DMS79 treated with DMSO at 0.1 percent for 48 hours (cell line): Measurements from ENCODE around the gene ZDHHC24.
A peak's percentile ranks its signal among the peaks of the same experiment; 100 is the strongest.
"Not testable (repeated sequence)": the region's sequence is repeated elsewhere in the genome, so short reads cannot be mapped to it uniquely, and the experiment has no call there.

Experiments used
- DNase-seq: peaks from one replicate; lab custom pipeline; 2025; lab: John Stamatoyannopoulos, UW

ZDHHC24 gene, protein sequence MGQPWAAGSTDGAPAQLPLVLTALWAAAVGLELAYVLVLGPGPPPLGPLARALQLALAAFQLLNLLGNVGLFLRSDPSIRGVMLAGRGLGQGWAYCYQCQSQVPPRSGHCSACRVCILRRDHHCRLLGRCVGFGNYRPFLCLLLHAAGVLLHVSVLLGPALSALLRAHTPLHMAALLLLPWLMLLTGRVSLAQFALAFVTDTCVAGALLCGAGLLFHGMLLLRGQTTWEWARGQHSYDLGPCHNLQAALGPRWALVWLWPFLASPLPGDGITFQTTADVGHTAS

DNA sequence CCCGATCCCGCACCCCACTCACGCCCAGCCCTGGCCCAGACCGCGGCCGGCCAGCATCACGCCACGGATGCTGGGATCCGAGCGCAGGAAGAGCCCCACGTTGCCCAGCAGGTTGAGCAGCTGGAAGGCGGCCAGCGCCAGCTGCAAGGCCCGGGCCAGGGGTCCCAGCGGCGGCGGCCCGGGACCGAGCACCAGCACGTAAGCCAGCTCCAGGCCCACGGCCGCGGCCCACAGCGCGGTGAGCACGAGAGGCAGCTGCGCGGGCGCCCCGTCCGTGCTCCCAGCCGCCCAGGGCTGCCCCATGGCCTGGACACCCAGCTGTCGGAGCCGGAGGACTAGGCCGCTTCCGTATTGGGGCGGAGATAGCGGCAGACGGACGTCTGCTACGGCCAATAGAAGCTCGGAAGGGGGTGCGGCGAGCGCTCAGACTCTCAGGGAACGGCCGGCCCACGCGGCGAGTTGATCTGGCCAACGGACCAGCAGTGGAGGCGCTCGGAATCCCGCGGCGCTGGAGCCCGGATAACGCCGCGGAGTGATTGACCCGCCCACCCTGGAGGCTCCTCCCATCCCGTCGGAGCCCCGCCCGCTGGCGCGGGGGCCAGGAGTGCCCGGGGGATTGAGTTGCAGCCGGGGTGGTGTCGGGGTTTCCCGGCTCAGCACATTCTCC lies at the start of gene ZDHHC24:
Gene ZDHHC24 (minus strand): TSS at position 348 of the 667 bp plus-strand sequence. CDS start 45 bp downstream, at position 303.
- DNase-seq, result peak; percentile 79

DNA sequence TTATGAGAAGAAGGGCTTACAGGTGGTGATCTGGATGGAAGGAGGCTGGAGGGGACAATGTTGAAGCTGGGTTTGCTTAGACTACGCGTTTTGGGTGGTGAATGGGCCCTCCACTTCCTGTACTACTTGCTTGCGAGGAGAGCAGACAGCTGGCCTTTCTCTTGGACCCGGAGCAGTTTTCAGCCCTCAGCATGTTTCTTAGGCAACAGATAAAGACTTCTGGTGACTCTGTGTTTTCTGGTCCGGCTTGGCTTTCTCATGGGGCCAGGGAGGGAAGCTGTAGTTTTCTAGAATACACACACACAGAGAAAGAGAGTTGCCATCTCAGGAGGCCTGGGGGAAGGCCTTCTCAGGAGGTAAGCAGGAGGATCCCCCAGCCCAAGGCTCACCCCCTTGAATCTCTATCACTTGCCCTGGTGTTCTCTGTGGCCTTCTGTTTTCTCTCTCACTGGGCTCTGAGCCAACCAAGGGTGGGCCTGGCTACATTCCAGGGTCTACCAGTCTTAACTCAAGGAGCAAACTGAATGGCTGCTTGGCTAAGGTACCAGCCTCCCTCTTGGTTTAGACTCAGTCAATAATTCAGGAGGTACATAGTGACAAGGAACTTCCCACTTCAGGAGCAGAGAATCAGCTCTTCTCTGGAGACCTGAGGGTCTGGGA lies 49.5 kb upstream of the ZDHHC24 start:
- DNase-seq, result peak; percentile 44

DNA sequence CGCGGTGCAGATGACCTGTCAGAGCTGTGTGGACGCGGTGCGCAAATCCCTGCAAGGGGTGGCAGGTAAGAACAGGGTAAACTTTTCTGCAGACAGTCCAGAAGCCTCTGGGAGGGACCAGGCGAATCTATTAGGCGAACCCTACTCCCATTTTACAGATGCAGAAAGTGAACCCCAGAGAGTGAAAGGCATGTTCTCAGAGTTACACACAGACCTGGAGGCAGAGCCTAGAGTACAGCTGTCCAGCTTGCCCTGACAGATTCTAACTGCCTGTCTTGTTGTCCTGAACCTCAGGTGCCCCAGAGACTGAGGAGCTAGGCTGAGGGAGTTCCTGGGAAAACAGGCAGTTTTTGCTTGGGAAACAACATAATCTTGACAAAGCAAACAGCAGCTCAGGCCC lies 47.8 kb upstream of the ZDHHC24 start:
- no peak for DNase-seq

DNA sequence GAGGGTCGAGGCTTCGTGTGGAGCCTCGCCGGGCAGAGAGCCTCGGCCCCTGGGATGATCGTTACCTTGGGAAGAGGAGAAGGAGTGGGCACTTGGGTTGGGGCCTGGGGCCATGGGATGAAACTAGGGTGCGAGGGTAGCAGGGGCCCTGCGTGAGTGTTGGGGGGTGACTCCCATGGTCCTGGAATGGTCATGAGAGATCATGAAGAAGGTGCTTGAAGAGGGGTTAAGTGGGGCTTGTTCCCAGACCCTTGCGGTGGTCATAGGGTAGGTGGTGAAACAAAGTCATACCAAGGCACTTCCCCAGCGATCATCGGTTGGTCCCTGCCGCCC lies 47.4 kb upstream of the ZDHHC24 start:
- DNase-seq, result no peak

DNA sequence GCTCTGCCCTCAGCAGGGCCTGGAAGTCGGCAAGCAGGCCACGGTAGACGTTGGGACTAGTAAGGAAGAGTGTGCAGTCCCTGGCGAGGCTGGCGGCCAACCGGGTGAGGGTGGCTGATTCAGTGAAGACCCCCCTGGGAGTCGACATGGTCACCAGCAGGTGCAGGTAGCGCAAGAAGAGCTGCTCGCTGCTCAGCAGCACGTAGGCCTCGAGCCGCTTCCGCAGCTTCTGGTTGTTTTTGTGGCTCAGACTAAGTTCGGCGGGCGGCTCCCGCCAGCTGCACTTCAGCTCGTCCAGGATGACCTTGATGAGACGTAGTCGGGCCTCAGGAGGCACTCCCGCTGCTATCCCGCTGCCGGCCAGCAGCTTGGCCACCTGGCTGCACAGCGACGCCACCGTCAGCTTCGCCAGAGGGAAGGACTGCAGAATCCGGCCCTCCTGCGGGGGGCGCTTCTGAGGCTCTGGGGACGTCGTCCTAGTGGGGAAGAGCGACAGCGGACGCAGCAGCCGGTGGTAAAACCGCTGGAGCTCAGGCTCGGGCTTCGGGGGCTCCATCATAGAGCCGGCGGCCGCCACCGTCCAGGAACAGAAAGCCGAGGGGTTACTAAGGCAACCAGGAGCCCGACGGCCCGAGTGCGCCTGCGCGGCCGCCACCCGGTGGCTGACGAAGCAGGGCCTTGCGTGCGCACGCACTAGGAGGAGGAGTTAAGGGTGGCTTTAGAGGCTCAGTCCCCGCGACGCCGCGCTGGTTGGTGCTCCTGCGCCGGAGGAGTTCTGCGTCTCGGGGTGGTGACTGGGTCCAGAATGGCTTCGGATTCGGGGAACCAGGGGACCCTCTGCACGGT lies 46.8 kb upstream of the ZDHHC24 start, which contains the start of the genes CCDC87 and CCS:
Gene CCDC87 (minus strand): TSS at position 607 of the 846 bp plus-strand sequence. CDS start 48 bp downstream, at position 559.
Gene CCS (plus strand): TSS at position 729 of the 846 bp plus-strand sequence. CDS start 77 bp downstream, at position 806.
- peak; percentile 93 for DNase-seq

DNA sequence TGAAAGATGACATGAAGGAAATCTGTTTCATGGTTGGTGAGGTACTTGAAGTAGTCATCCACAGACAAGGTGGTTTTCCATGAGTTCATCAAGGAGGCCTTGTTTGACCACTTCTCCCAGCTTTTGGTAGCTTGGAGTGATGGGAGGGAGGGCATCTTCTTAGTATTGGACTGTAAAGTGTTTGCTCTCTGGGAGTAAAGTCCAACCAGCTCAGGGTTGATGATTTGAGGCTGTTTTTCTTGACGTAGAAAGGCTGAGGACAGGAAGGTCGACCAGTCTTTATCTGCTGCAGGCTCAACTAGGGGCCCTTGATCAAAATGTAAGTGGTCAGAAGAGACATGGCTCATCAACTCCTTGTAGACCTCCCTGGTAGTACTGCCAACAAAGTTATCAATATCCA lies 45.3 kb upstream of the ZDHHC24 start:
- no peak for DNase-seq

DNA sequence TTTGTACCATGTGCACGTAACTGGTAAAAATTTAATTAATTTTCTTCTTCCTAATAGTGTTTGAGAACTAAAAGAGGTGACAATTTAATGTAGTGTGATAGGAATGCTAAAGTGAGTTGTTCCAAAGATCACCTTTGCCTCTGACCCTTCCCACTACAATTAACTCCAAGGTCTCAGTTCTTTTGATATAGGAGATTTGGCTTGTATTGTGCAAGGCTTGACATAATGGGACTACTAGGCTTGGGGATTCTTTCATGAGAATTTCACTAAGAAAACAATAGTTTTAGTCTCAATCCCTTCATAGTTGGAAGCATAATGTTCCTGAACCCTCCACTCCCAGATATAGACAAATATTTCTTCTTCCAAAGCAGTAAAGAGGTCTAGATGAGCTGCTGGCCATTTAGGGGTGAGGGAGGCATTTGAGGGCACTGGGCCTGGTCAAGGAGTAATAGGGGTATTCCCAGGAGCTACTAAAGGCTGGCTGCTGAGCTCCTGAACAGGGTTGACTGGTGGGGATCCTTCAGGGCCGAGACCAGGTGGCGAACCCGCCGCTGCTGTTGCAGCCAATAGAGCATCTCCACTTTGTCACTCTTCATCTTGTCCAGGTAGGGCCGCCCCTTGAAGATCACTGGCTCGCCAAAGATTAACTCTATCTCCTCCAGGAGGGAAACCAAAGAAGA lies 44.3 kb upstream of the ZDHHC24 start:
- DNase-seq, result no peak

DNA sequence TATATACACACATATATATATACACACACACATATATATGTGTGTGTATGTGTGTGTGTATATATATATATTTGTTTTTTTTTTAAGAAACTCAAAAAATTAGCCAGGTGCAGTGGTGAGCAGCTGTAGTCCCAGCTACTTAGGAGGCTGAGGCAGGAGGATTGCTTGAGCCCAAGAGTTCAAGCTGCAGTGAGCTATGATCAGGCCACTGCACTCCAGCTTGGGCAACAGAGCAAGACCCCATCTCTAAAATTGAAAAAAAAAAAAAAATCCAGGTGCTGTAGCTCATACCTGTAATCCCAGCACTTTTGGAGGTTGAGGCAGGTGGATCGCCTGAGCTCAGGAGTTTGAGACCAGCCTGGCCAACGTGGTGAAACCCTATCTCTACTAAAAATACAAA lies 43.5 kb upstream of the ZDHHC24 start:
- DNase-seq, result not testable (repeated sequence)

DNA sequence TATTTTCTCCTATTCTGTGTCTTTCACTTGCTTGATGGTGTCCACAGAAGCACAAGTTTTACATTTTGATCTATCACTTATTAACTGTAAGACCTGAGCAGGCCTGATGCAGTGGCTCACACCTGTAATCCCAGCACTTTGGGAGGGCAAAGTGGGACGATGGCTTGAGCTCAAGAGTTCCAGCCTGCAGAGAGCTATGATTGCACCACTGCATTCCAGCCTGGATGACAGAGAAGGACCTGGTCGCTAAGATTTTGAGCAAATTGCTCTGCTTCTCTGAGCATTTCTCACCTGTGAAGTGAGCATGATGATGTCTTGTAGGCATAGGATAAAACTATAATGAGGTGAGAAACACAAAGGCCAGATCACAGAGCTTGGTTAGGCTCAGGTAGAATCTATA lies 40.3 kb upstream of the ZDHHC24 start:
- DNase-seq, result no peak

DNA sequence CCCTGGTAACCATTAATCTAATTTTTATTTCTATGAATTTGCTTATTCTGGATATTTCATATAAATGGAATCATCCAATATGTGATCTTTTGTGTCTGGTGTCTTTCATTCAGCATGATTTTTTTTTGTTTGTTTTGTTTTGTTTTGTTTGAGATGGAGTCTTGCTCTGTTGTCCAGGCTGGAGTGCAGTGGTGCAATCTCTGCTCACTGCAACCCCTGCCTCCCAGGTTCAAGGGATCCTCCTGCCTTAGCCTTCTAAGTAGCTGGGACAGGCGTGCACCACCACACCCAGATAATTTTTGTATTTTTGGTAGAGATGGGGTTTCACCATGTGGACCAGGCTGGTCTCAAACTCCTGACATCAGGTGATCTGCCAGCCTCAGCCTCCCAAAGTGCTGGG lies 39.6 kb upstream of the ZDHHC24 start:
- DNase-seq, result not testable (repeated sequence)

DNA sequence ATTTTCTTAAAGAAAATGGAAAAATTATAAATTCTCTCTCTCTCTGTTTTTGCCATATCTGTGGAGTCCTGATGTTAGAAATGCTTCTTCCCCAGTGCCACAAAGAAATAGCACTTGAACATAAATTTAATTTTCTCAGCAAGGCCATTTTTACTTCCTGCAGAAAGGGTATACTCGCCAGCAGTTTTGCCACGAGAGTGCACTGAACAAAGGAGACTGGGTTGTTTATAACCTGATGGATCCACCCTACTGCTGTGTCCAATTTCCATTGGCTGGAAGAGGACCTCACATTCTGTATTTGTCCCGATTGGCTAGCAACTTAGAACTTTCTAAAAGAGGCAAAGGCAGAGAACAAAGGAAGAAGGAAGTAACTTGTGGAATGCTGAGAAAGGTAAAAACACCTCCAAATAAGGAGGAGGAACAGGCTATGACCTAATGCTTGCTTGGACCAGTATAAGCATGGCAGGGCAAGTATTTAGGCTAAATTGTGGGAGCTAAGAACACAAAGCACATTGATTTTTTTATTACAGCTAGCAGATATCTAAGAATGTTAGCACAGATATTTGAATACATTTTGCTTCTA lies 36.8 kb upstream of the ZDHHC24 start:
- not testable (repeated sequence) for DNase-seq

DNA sequence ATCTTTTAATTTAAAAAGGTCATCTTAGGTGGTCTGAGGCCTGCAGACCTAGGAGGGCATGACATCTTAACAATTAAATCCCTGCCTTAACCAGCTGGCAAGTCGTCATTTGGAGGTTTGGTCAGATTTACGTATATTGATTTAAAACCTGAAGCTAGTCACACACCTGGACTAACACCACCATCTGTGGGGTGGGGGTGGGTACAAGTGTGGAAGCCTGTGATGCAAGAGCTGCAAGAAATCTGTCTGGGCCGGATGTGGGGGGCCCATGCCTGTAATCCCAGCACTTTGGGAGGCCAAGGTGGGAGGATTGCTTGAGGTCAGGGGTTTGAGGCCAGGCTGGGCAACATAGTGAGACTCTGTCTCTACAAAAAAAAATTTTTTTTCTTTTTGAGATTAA lies 35.4 kb upstream of the ZDHHC24 start:
- no peak for DNase-seq

DNA sequence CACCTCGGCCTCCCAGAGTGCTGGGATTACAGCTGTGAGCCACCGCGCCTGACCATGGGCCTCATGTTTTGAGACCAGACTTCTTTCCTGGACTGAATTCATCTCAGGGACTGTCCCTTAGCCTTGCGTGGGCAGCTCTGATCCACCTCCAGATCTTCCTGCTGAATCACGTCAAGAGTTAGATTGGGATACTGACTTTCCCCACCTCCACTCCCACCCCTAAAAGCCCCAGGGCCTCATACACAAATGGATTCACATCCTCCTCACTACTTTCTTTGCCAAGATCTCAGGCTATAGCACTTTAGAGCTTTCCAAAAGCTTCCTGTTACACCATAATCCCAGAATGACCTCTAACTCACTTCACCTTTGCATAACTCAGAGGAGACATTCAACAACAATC lies 35.0 kb upstream of the ZDHHC24 start:
- no peak for DNase-seq

DNA sequence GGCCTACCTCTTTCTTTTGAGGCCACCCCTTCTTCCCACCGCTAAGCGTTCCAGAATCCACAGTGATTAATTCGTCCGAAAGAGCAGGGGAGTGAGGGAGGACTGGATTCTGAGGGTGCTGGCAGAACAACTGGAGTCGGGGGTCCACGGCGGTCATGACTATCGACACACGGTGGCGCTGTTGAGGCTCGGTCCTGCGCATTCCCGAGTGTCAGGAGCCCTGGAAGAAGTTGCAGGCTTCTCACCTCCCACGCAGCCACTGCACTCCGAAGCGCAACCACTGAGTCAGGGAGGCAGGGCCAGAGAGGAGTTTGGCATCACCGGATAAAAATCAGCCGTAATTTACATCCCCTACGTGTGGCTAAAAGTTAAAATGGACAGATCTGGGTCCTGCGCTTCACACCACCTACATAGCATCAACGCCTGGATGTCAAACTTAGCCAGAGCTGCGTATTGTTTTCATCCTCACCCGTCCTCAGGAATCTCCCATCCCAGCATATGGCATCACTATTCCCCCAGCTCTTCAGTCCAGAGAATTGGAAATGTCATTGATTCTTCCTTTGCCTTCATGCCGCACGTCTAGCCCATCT lies 33.3 kb upstream of the ZDHHC24 start:
- peak; percentile 46 for DNase-seq

DNA sequence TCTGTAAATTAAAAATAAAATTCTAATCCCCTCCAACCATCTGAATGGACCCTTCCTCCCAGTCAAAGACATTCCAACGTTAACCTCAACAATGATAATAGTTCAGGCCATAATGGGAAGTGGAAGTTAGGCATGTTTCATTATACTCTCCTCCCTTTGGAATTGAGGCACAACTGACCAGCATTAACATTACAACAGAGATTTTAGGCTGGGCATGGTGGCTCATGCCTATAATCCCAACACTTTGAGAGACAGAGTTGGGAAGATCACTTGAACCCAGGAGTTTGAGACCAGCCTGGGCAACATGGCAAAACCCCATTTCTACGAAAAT lies 25.0 kb upstream of the ZDHHC24 start:
- no peak for DNase-seq

DNA sequence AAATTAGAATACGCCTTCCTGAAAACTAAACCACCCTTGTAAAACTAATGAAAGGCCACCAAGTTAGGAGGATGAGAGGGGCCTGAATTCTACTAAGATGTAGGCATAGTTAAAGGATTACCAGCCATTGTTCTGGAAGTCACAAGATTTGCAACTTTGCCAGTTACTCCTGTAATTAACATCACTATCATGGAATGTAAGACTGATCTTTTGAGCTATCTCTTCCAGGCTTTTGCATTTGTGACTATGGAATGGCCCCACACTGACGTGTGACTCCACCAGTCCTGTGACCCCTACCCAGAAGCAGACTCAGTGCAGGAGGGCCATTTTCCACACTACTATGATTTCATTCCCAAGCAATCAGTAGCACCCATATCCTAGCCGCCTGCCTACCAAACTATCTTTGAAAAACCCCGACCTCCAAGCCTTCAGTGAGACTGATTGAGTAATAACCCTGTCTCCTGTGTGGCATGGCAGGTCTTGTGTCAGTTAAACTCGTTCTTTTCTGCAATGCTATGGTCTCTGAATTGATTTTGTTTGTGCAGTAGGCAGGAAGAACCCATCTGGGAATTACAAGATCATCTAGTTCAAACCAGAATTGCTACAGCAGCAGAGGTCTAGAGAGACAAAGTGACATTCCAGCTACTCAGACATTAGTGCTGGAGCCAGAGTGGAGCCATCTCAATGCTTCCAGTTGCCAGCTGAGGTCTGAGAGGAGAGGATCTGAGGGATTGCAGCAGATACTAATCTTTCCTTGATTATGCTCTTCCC lies 24.4 kb upstream of the ZDHHC24 start:
- no peak for DNase-seq

DNA sequence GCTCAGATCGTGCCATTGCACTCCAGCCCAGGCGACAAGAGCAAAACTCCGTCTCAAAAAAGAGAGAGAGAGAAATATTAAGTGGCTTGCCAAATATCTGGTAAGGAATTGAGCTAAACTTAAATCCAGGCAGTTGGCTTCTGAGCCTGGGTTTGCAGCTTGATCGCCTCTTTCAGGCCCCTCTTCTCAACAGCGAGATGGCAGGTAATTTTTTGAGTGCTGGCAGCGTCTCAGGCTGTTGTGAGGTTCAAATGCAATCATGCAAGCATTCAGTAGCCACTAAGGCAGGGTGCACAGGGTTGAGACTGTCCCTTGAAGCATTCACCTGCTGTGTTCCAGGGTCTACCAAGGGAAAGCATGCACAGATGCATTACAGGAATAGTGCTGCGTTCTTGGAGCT lies 23.2 kb upstream of the ZDHHC24 start:
- no peak for DNase-seq

DNA sequence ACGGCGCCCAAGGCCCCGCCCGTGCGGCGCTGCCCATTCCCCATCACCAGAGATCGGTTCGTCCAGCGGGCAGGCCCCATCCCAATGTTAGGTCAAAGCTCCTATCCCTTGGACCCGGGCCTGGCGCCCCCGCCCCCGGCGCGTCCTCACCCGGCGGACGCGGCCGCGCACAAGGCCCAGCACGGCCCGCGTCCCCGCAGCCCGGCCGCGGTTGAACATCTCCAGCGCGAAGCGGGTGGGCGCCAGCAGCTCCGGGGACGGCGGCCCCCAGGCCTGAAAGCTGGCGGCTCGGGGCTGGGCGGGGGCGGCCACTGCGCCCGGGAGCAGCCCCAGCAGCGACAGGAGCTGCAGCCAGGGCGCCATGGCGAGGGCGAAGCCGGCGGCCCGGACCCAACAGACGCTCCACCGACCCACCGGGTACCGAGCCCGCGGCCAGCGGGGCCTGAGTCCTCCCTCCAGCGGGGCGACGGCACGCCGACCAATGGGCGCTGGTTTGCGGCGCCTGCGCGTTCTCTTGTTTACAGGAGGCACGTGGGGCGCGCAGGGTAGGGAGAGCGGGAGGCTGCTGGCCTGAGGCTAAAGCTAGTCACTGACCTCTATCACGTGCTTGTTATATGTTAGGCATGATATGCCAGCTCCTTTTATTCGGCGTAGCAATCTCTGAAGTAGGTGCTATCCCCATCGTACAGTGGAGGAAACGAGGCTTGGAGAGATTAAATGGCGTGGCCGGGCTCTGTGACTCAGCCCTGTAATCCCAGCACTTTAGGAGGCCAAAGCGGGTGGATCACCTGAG lies 22.5 kb upstream of the ZDHHC24 start, which contains the start of gene CTSF:
Gene CTSF (minus strand): TSS at position 483 of the 793 bp plus-strand sequence. CDS start 120 bp downstream, at position 363.
- DNase-seq, result peak; percentile 68

DNA sequence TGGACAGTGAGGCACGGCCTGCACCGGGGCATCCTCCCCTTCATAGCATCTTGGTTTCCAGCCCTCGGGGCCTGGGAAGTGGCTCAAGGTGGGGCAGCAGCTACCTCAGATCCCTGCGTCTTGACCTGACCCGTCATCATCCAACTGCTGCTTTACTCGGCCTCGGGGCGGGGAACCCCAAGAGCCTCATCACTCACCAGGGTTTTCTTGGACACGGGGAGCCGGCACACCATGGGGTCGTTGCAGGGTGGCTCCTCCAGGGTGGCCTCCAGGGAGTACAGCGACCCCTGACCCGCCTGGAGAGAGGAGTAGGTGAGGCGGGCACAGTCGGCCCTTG lies 21.9 kb upstream of the ZDHHC24 start:
- no peak for DNase-seq
